COR-L47 (cell line): ENCODE data around the gene TMC2.

Experiments used
- DNase-seq: peaks from one replicate; lab custom pipeline; 2025; lab: John Stamatoyannopoulos, UW

The TMC2 gene

GRCh38 chr20:2578475-2579192 is 42.3 kb downstream of the TMC2 start:
- no peak for DNase-seq

GRCh38 chr20:2585811-2586210 is 49.4 kb downstream of the TMC2 start:
- no peak for DNase-seq

GRCh38 chr20:2593756-2594155 is 57.4 kb downstream of the TMC2 start:
- DNase-seq, result no peak

GRCh38 chr20:2595076-2595475 is 58.7 kb downstream of the TMC2 start:
- DNase-seq, result no peak

- DNase-seq, result no peak
Measured at GRCh38 chr20:2596673-2597279, 60.4 kb downstream of the TMC2 start.

GRCh38 chr20:2599288-2600006 is 63.1 kb downstream of the TMC2 start:
- DNase-seq, result no peak

- DNase-seq, result no peak
Measured at GRCh38 chr20:2602046-2602735, 65.8 kb downstream of the TMC2 start.

- DNase-seq, result no peak
Measured at GRCh38 chr20:2602746-2603145, 66.4 kb downstream of the TMC2 start.

- DNase-seq, result no peak
Measured at GRCh38 chr20:2603816-2604505, 67.6 kb downstream of the TMC2 start.

GRCh38 chr20:2604506-2604835 is 68.1 kb downstream of the TMC2 start:
- DNase-seq, result no peak

GRCh38 chr20:2606507-2607006 is 70.2 kb downstream of the TMC2 start:
- no peak for DNase-seq

GRCh38 chr20:2610326-2610725 is 74.0 kb downstream of the TMC2 start:
- DNase-seq, result no peak

- DNase-seq, result no peak
Measured at GRCh38 chr20:2610941-2611720, 74.8 kb downstream of the TMC2 start.

- DNase-seq, result no peak
Measured at GRCh38 chr20:2612073-2612472, 75.7 kb downstream of the TMC2 start.

GRCh38 chr20:2616634-2617033 is 80.3 kb downstream of the TMC2 start:
- DNase-seq, result no peak

GRCh38 chr20:2617099-2617714 is 80.8 kb downstream of the TMC2 start:
- DNase-seq, result no peak

GRCh38 chr20:2618815-2619214 is 82.4 kb downstream of the TMC2 start:
- DNase-seq, result no peak

- no peak for DNase-seq
Measured at GRCh38 chr20:2619337-2619736, 83.0 kb downstream of the TMC2 start.

GRCh38 chr20:2619961-2620595 is 83.7 kb downstream of the TMC2 start:
- no peak for DNase-seq

GRCh38 chr20:2624190-2624589 is 87.8 kb downstream of the TMC2 start:
- DNase-seq, result no peak
